GM12878 (cell line): ENCODE results near the gene SORCS2.

Source experiments
- EGR1 ChIP-seq, 2 experiments: IDR thresholded peaks; 1 replicate in 1 of 2; 2 replicates in 1 of 2; pipeline ENCODE4 v1.6.1; 2011 to 2012; ENCODE audit warnings: low read depth in 2 of 2, low read length in 2 of 2, borderline replicate concordance in 1 of 2, mild to moderate bottlenecking in 1 of 2, moderate library complexity in 1 of 2
- NR2F1 ChIP-seq: fragments of 450-650 bp; conservative IDR thresholded peaks from 2 replicates; pipeline ENCODE4 v1.6.1; 2017; ENCODE audit warnings: mild to moderate bottlenecking

- TF ChIP-seq EGR1 (IDR thresholded peaks at IDR 0.05; ENCODE audit: borderline replicate concordance in 1 of 2, low read depth in 2 of 2, low read length in 2 of 2) (no peak), NR2F1 (no peak)
These were observed 198.0 kb downstream of the SORCS2 start for GRCh38 chr4:7390336-7390735.
